ENCODE results near the gene SMARCC1. TPM values are rescaled to one million over a fixed set of nuclear protein-coding genes. Genes with fewer than 3 reads are reported as not detected.

Gene SMARCC1
- total RNA-seq, 1 donor from 2014 or later: 53.9 TPM

- intact Hi-C loops (cut with DNase I): no loop called here
- no peaks in the 10 kb centered on the region for H3K4me1 ChIP-seq
Measured at GRCh38 chr3:47571391-47572175, 210.1 kb downstream of the SMARCC1 start.

GRCh38 chr3:47568901-47569300 lies 212.8 kb downstream of the SMARCC1 start:
- Histone ChIP-seq H3K4me1 (no peaks in the 10 kb centered on the region), H3K27me3 (ENCODE audit: low read depth) (no peaks in the 10 kb centered on the region), H3K36me3 (no peaks in the 10 kb centered on the region), H3K9me3 (no peaks in the 10 kb centered on the region), H3K4me3 (no peak overlapping the region), H3K27ac (no peak overlapping the region)
- DNase-seq (no peak), ATAC-seq (no peak)
- intact Hi-C loops (cut with DNase I): no loop called here
- no peak for TF ChIP-seq CTCF (IDR thresholded peaks at IDR 0.05)

More at GRCh38 chr3:47571391-47572175, 210.1 kb downstream of the SMARCC1 start:
- TF ChIP-seq CTCF (IDR thresholded peaks at IDR 0.05): no peak
- H3K27ac ChIP-seq: no peak overlapping the region
- H3K9me3 ChIP-seq: no peaks in the 10 kb centered on the region
- peaks cover 6% of the 10 kb centered on the region for H3K27me3 ChIP-seq (ENCODE audit: low read depth)
- no peaks in the 10 kb centered on the region for H3K36me3 ChIP-seq
- DNase-seq (no peak), ATAC-seq (no peak)
- no peak overlapping the region for H3K4me3 ChIP-seq

DNA sequence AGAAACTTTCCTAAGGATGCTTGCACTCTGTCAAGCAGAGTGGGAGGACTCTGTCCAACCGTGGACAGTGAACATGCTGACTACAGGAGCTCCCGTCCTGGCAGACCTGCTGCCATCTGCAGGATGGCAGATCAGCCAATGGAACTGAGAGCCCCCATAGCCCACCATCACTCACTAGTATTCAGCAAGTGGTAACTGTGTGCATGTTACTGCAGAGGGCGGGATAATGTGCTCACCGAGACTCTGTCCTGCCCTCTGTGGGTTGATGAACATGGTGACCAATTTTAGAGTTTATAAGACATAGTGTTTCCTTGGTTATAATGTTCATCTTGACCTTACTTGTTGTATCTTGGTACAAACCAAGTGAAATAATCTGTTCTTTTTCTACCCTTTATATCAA lies 214.5 kb downstream of the SMARCC1 start:
- Histone ChIP-seq H3K4me1 (no peaks in the 10 kb centered on the region), H3K9me3 (no peaks in the 10 kb centered on the region), H3K27ac (no peak overlapping the region), H3K27me3 (ENCODE audit: low read depth) (no peaks in the 10 kb centered on the region), H3K36me3 (no peaks in the 10 kb centered on the region), H3K4me3 (no peak overlapping the region)
- DNase-seq (no peak), ATAC-seq (no peak)
- TF ChIP-seq CTCF (IDR thresholded peaks at IDR 0.05): no peak
- intact Hi-C loops (cut with DNase I): no loop called here

DNA sequence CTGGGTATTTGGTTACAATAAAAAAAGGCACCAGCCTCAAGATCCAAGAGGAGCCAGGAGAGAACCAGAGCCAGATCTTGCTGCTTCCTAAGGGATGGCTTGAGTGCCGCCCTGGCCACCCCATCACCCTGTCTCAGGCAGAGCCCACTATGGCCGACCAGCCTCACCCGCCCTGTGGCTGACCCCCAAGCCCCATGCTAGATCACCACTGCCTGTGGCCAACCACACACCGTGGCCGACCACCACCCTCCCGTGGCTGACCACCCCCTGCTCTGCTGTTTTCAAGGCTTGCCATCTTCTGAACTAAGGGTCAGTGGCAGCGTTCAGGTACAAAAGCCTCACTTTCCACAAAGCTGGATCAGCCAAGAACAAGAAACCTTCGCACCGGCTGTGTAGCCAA lies 215.0 kb downstream of the SMARCC1 start:
- no peak overlapping the region for H3K27ac ChIP-seq
- intact Hi-C loops (cut with DNase I): no loop called here
- no peak for TF ChIP-seq CTCF (IDR thresholded peaks at IDR 0.05)
- no peaks in the 10 kb centered on the region for H3K4me1 ChIP-seq
- DNase-seq (no peak), ATAC-seq (no peak)
- H3K9me3 ChIP-seq: no peaks in the 10 kb centered on the region
- H3K27me3 ChIP-seq (ENCODE audit: low read depth): no peaks in the 10 kb centered on the region
- no peaks in the 10 kb centered on the region for H3K36me3 ChIP-seq
- no peak overlapping the region for H3K4me3 ChIP-seq

DNA sequence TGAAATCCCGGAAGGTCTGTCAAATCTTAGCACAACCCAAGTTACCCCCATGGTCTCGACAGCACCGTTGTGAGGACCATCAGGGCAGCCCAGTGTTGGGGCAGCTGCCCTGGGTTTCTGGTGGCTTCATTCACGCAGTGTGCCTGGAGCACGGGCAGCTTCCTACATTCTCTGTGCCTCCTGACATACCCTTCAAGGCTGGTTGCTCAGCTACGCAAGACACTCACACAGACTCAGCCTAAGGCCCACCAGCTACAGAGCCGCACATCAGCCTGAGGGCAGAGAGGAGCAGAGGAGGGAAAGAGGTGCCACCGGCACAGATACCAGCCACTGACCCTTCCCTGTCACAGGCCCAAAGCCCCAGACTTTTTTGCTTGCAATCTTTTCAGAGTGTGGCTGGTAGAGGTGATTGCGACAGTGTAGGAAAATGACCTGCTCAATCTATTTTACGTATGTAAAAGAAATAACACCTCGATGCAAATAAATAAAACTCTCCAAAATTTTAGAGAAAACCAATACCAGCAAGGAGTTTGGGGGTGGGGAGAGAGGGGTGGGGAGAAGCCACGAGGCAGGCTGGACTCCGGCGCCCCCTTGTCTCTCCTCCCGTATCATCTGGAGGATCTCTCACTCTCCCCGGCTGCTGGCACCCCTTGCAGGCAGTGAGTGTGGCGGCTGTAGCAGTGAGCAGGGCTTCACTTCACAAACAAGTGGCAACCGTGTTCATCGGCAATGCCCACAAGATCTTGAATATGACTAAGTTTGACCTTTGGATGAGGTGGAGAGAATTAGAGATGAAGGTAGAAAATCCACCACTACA lies 215.8 kb downstream of the SMARCC1 start:
- H3K36me3 ChIP-seq: no peaks in the 10 kb centered on the region
- H3K27ac ChIP-seq: no peak overlapping the region
- TF ChIP-seq CTCF (IDR thresholded peaks at IDR 0.05): no peak
- H3K4me1 ChIP-seq: no peaks in the 10 kb centered on the region
- H3K9me3 ChIP-seq: no peaks in the 10 kb centered on the region
- no peak overlapping the region for H3K4me3 ChIP-seq
- intact Hi-C loops (cut with DNase I): no loop called here
- H3K27me3 ChIP-seq (ENCODE audit: low read depth): no peaks in the 10 kb centered on the region
- no peak for DNase-seq
- ATAC-seq: no peak

Measured in lower lobe of right lung (tissue), 2 donors.